HepG2 (cell line): ENCODE measurements around the gene EFNA2. TPM values are rescaled to one million over a fixed set of nuclear protein-coding genes. Genes with fewer than 3 reads are reported as not detected.

Experiments
- GPN1 ChIP-seq: sonication (generic); formaldehyde crosslinking; IDR thresholded peaks from 2 replicates; pipeline ENCODE4 v1.5.1; 2020; ENCODE audit warnings: missing genetic modification reagents, borderline replicate concordance
- HINFP ChIP-seq: sonication (generic); formaldehyde crosslinking; IDR thresholded peaks from 2 replicates; pipeline ENCODE4 v1.4.0; 2020; ENCODE audit warnings: low read depth, mild to moderate bottlenecking, missing genetic modification reagents
- HNF4G ChIP-seq, 2 experiments: sonication (generic) in 1 of 2; formaldehyde crosslinking in 1 of 2; IDR thresholded peaks; 2 replicates each; pipeline versions ENCODE4 v1.4.0 to v1.6.1; 2011 to 2020; ENCODE audit warnings: borderline replicate concordance in 2 of 2, low read depth in 2 of 2, mild to moderate bottlenecking in 2 of 2, low read length in 1 of 2, missing genetic modification reagents in 1 of 2, moderate library complexity in 1 of 2
- LBX2 ChIP-seq: sonication (generic); formaldehyde crosslinking; IDR thresholded peaks from 2 replicates; pipeline ENCODE4 v1.5.0; 2020; ENCODE audit warnings: missing genetic modification reagents, mild to moderate bottlenecking, borderline replicate concordance
- SALL2 ChIP-seq: sonication (generic); formaldehyde crosslinking; IDR thresholded peaks from 2 replicates; pipeline ENCODE4 v1.8.1; 2023; ENCODE audit warnings: mild to moderate bottlenecking, missing genetic modification reagents, inconsistent platforms
- TMF1 ChIP-seq: sonication (generic); formaldehyde crosslinking; IDR thresholded peaks from 2 replicates; pipeline ENCODE4 v1.8.1; 2022; ENCODE audit warnings: low read depth, missing genetic modification reagents
- TOPORS ChIP-seq: sonication (generic); formaldehyde crosslinking; IDR thresholded peaks from 2 replicates; pipeline ENCODE4 v1.8.0; 2023; ENCODE audit warnings: mild to moderate bottlenecking, missing genetic modification reagents
- ZBED4 ChIP-seq: sonication (generic); formaldehyde crosslinking; IDR thresholded peaks from 2 replicates; pipeline ENCODE4 v1.4.0; 2020; ENCODE audit warnings: missing genetic modification reagents, borderline replicate concordance
- ZNF18 ChIP-seq: sonication (generic); formaldehyde crosslinking; IDR thresholded peaks from 2 replicates; pipeline ENCODE4 v1.8.0; 2022; ENCODE audit warnings: mild to moderate bottlenecking, missing genetic modification reagents; ENCODE audit not compliant: insufficient replicate concordance
- ZNF281 ChIP-seq: sonication (generic); formaldehyde crosslinking; IDR thresholded peaks from 2 replicates; pipeline ENCODE4 v1.4.0; 2020; ENCODE audit warnings: missing genetic modification reagents, borderline replicate concordance
- ZNF326 ChIP-seq: sonication (generic); formaldehyde crosslinking; IDR thresholded peaks from 2 replicates; pipeline ENCODE4 v1.4.0; 2020; ENCODE audit warnings: missing genetic modification reagents, borderline replicate concordance
- ZNF329 ChIP-seq: sonication (generic); formaldehyde crosslinking; IDR thresholded peaks from 2 replicates; pipeline ENCODE4 v1.9.0; 2021; ENCODE audit warnings: low read depth, mild to moderate bottlenecking, missing genetic modification reagents
- ZNF331 ChIP-seq: sonication (generic); formaldehyde crosslinking; IDR thresholded peaks from 2 replicates; pipeline ENCODE4 v1.4.0; 2020; ENCODE audit warnings: missing genetic modification reagents
- ZNF333 ChIP-seq: sonication (generic); formaldehyde crosslinking; IDR thresholded peaks from 2 replicates; pipeline ENCODE4 v1.4.0; 2020; ENCODE audit warnings: mild to moderate bottlenecking, missing genetic modification reagents, borderline replicate concordance
- ZNF607 ChIP-seq: sonication (generic); formaldehyde crosslinking; IDR thresholded peaks from 2 replicates; pipeline ENCODE4 v1.5.1; 2020; ENCODE audit warnings: missing genetic modification reagents, mild to moderate bottlenecking, borderline replicate concordance
- ZNF616 ChIP-seq: sonication (generic); formaldehyde crosslinking; IDR thresholded peaks from 2 replicates; pipeline ENCODE4 v1.5.0; 2020; ENCODE audit warnings: low read depth, mild to moderate bottlenecking, missing genetic modification reagents
- ZNF776 ChIP-seq: sonication (generic); formaldehyde crosslinking; IDR thresholded peaks from 2 replicates; pipeline ENCODE4 v1.4.0; 2020; ENCODE audit warnings: mild to moderate bottlenecking, missing genetic modification reagents
- polyA plus RNA-seq, 8 experiments: library from polyadenylated mRNA; depleted of rRNA in 3 of 8; stranded (reverse) in 7 of 8; unstranded in 1 of 8; fragments of >200 nt; fragmentation: Illumina TruSeq in 4 of 8; extraction: Trizol in 4 of 8; gene quantifications; 2 replicates each; pipeline versions ENCODE4 v1.2.1 to v1.2.3, GENCODE V29; 2011 to 2016; ENCODE audit warnings: low read depth in 4 of 8, missing spikeins in 1 of 8, mixed read lengths in 1 of 8; ENCODE audit not compliant: insufficient read depth in 1 of 8
- total RNA-seq, 5 experiments: library from RNA; depleted of rRNA; stranded (reverse); fragments of >200 nt; fragmentation: Illumina TruSeq; extraction: Trizol; gene quantifications; 2 replicates each; pipeline ENCODE4 v1.2.3, GENCODE V29; 2016; ENCODE audit warnings: low read depth in 1 of 5

EFNA2 gene
- total and polyA plus RNA-seq, 2 of the 13 experiments (the other 11 are each of a cell fraction or from before 2014, with no cell fraction given) = 6.0 to 9.9 TPM

GRCh38 chr19:1266916-1267476 is 18.7 kb upstream of the EFNA2 start (continued):
- TF ChIP-seq ZBED4 (CRISPR knock-in tag) (peak; percentile 74; the same call in 1 of the 2 replicates), HNF4G (IDR thresholded peaks at IDR 0.05; ENCODE audit: borderline replicate concordance, low read depth, low read length) (no peak), HNF4G (CRISPR knock-in tag; IDR thresholded peaks at IDR 0.05; ENCODE audit: borderline replicate concordance, low read depth) (peak; percentile 52; the same call in 1 of the 2 replicates), HINFP (CRISPR knock-in tag) (0 out of 2 replicates have a peak, but pooled peaks have one; percentile 59), TOPORS (CRISPR knock-in tag) (0 out of 2 replicates have a peak, but pooled peaks have one; percentile 39), ZNF331 (peak; percentile 37; the same call in 1 of the 2 replicates), ZNF18 (no peak), ZNF281 (CRISPR knock-in tag) (peak; percentile 40; the same call in 1 of the 2 replicates), LBX2 (CRISPR knock-in tag) (no peak), ZNF326 (CRISPR knock-in tag) (no peak), SALL2 (CRISPR knock-in tag) (0 out of 2 replicates have a peak, but pooled peaks have one; percentile 35), ZNF333 (CRISPR knock-in tag) (0 out of 2 replicates have a peak, but pooled peaks have one; percentile 36), ZNF607 (no peak; the same call in 1 of the 2 replicates), ZNF329 (CRISPR knock-in tag) (peak; percentile 54; the same call in 1 of the 2 replicates), TMF1 (CRISPR knock-in tag) (0 out of 2 replicates have a peak, but pooled peaks have one; percentile 28), ZNF616 (peak; percentile 25; the same call in 1 of the 2 replicates), ZNF776 (CRISPR knock-in tag) (peak; percentile 58; the same call in 1 of the 2 replicates), GPN1 (CRISPR knock-in tag) (no peak)
